Naive thymus-derived CD8-positive, alpha-beta T cell (primary cell): ENCODE results near the gene DNAI4. TPM values are rescaled to one million over a fixed set of nuclear protein-coding genes. Genes with fewer than 3 reads are reported as not detected.
"Not testable (repeated sequence)": the region's sequence is repeated elsewhere in the genome, so short reads cannot be mapped to it uniquely, and the experiment has no call there.

ENCODE experiments used
- ATAC-seq, 2 donors: fragments of 150-1000 bp; cut with Tn5 transposase in 1 of 2; sonication (Bioruptor Pico), chemical (Tn5 transposase) in 1 of 2; 1 replicate in 1 of 2; 2 replicates in 1 of 2; pipeline ENCODE4 v1.10.0; 2021; ENCODE audit warnings: mild to moderate bottlenecking in 2 of 2, moderate library complexity in 2 of 2
- POLR2A ChIA-PET: fragments of 350-600 bp; sonication (Branson Sonifier 250); formaldehyde crosslinking; loops from one replicate; lab custom pipeline; 2021; ENCODE audit warnings: antibody characterized with exemption; lab: Charles Lee
- DNase-seq, 10 donors: peaks; one replicate each; pipeline versions ENCODE4 v3.0.0 to v3.0.0-alpha.2; 2020 to 2022
- H3K27ac Mint-ChIP-seq, 10 donors: one replicate each; pipeline ENCODE4 v1.8.0; 2020 to 2022; ENCODE audit warnings: mild to moderate bottlenecking in 10 of 10, mixed read lengths in 10 of 10, moderate library complexity in 4 of 10, inconsistent platforms in 1 of 10
- H3K27me3 Mint-ChIP-seq, 5 donors: one replicate each; pipeline ENCODE4 v1.8.0; 2021 to 2022; ENCODE audit warnings: mixed read lengths in 5 of 5
- H3K36me3 Mint-ChIP-seq, 3 donors: one replicate each; pipeline ENCODE4 v1.8.0; 2020 to 2022; ENCODE audit warnings: mixed read lengths in 3 of 3, mild to moderate bottlenecking in 2 of 3, inconsistent platforms in 1 of 3
- H3K4me1 Mint-ChIP-seq, 4 donors: one replicate each; pipeline ENCODE4 v1.8.0; 2021 to 2022; ENCODE audit warnings: mixed read lengths in 4 of 4
- H3K4me3 Mint-ChIP-seq, 10 donors: one replicate each; pipeline ENCODE4 v1.8.0; 2020 to 2022; ENCODE audit warnings: mild to moderate bottlenecking in 10 of 10, mixed read lengths in 10 of 10, moderate library complexity in 6 of 10, inconsistent platforms in 1 of 10
- H3K9me3 Mint-ChIP-seq, 9 donors: one replicate each; pipeline ENCODE4 v1.8.0; 2020 to 2022; ENCODE audit warnings: mixed read lengths in 9 of 9, mild to moderate bottlenecking in 3 of 9, inconsistent platforms in 1 of 9, moderate library complexity in 1 of 9
- polyA plus RNA-seq, 3 donors: library from polyadenylated mRNA; unstranded; fragments of 300-500 nt; fragmentation: Illumina TruSeq; gene quantifications; one replicate each; pipeline ENCODE4 v1.2.3, GENCODE V29; 2021
- total RNA-seq, 8 experiments: library from RNA in 2 of 8; stranded (reverse) in 2 of 8; gene quantifications; one replicate each; pipeline ENCODE4 v1.2.3 and lab custom pipeline; 2021 to 2026

Gene DNAI4
- total and polyA plus RNA-seq, 5 experiments from 2014 or later, result 0.69 to 10.0 (median 0.98) TPM

GRCh38 chr1:66876664-66877063 is 48.0 kb downstream of the DNAI4 start:
- DNase-seq (no peak), ATAC-seq (no peak)
- H3K9me3 Mint-ChIP-seq, result peaks cover 4 to 25% (median 15%) of the 10 kb centered on the region in 9 donors
- peaks cover 0 to 16% (median 11%) of the 10 kb centered on the region in 3 donors for H3K36me3 Mint-ChIP-seq
- H3K27me3 Mint-ChIP-seq, result no peaks in the 10 kb centered on the region
- POLR2A ChIA-PET, result no interaction called here
- H3K4me3 Mint-ChIP-seq, result no peak overlapping the region
- no peaks in the 10 kb centered on the region for H3K4me1 Mint-ChIP-seq
- no peak overlapping the region for H3K27ac Mint-ChIP-seq

- DNase-seq, result no peak
- Mint-ChIP-seq H3K27ac (no peak overlapping the region), H3K27me3 (no peaks in the 10 kb centered on the region), H3K4me1 (no peaks in the 10 kb centered on the region), H3K36me3 (no peaks in the 10 kb centered on the region), H3K4me3 (no peak overlapping the region), H3K9me3 (peaks cover 0 to 9% (median 0%) of the 10 kb centered on the region in 9 donors)
- POLR2A ChIA-PET, result no interaction called here
- ATAC-seq, result no peak
Observed at GRCh38 chr1:66873111-66873510, 51.5 kb downstream of the DNAI4 start.

- ATAC-seq, DNase-seq, H3K4me3 Mint-ChIP-seq, H3K36me3 Mint-ChIP-seq, POLR2A ChIA-PET, H3K9me3 Mint-ChIP-seq, H3K4me1 Mint-ChIP-seq, H3K27me3 Mint-ChIP-seq: not testable (repeated sequence)
- H3K27ac Mint-ChIP-seq, result peak overlapping the region in 1 of 10 donors; percentile 73
Observed at GRCh38 chr1:66872024-66872423, 52.6 kb downstream of the DNAI4 start.

- Mint-ChIP-seq H3K27me3 (no peaks in the 10 kb centered on the region), H3K4me3 (no peak overlapping the region), H3K36me3 (no peaks in the 10 kb centered on the region), H3K9me3 (no peaks in the 10 kb centered on the region), H3K4me1 (no peaks in the 10 kb centered on the region), H3K27ac (no peak overlapping the region)
- POLR2A ChIA-PET, result no interaction called here
- ATAC-seq, result no peak
- DNase-seq, result no peak
Observed at GRCh38 chr1:66867501-66867900, 57.2 kb downstream of the DNAI4 start.

GRCh38 chr1:66860529-66860928 is 64.1 kb downstream of the DNAI4 start:
- no peaks in the 10 kb centered on the region for H3K4me1 Mint-ChIP-seq
- POLR2A ChIA-PET, result no interaction called here
- ATAC-seq, result no peak

GRCh38 chr1:66853379-66853778 is 71.3 kb downstream of the DNAI4 start:
- DNase-seq, result no peak
- Mint-ChIP-seq H3K36me3 (peaks cover 0 to 18% (median 18%) of the 10 kb centered on the region in 3 donors), H3K27ac (no peak overlapping the region), H3K9me3 (peaks cover 0 to 27% (median 7%) of the 10 kb centered on the region in 9 donors), H3K4me3 (no peak overlapping the region), H3K4me1 (no peaks in the 10 kb centered on the region), H3K27me3 (no peaks in the 10 kb centered on the region)
- POLR2A ChIA-PET, result no interaction called here
- no peak for ATAC-seq

More at GRCh38 chr1:66860529-66860928, 64.1 kb downstream of the DNAI4 start:
- H3K9me3 Mint-ChIP-seq, result no peaks in the 10 kb centered on the region
- H3K4me3 Mint-ChIP-seq, result no peak overlapping the region
- H3K27ac Mint-ChIP-seq, result no peak overlapping the region
- DNase-seq, result no peak
- H3K27me3 Mint-ChIP-seq, result no peaks in the 10 kb centered on the region
- H3K36me3 Mint-ChIP-seq, result no peaks in the 10 kb centered on the region

- no peak overlapping the region for H3K27ac Mint-ChIP-seq
- DNase-seq (no peak), ATAC-seq (no peak)
- POLR2A ChIA-PET, result no interaction called here
- H3K9me3 Mint-ChIP-seq, result peaks cover 0 to 27% (median 7%) of the 10 kb centered on the region in 9 donors
- H3K27me3 Mint-ChIP-seq, result no peaks in the 10 kb centered on the region
- H3K36me3 Mint-ChIP-seq, result peaks cover 0 to 18% (median 18%) of the 10 kb centered on the region in 3 donors
- H3K4me3 Mint-ChIP-seq, result no peak overlapping the region
- H3K4me1 Mint-ChIP-seq, result no peaks in the 10 kb centered on the region
Observed at GRCh38 chr1:66852870-66853269, 71.8 kb downstream of the DNAI4 start.

GRCh38 chr1:66850989-66851388 is 73.7 kb downstream of the DNAI4 start:
- no peak for ATAC-seq
- H3K36me3 Mint-ChIP-seq, result peaks cover 0 to 18% (median 18%) of the 10 kb centered on the region in 3 donors
- H3K27ac Mint-ChIP-seq, result no peak overlapping the region

GRCh38 chr1:66848193-66848592 is 76.5 kb downstream of the DNAI4 start:
- no peak for DNase-seq
- no peak for ATAC-seq
- H3K4me1 Mint-ChIP-seq, result no peaks in the 10 kb centered on the region
- H3K4me3 Mint-ChIP-seq, result no peak overlapping the region
- H3K27ac Mint-ChIP-seq, result peak overlapping the region in 1 of 10 donors; percentile 57
- peaks cover 0 to 27% (median 7%) of the 10 kb centered on the region in 9 donors for H3K9me3 Mint-ChIP-seq
- no peaks in the 10 kb centered on the region for H3K27me3 Mint-ChIP-seq
- peaks cover 0 to 18% (median 18%) of the 10 kb centered on the region in 3 donors for H3K36me3 Mint-ChIP-seq
- POLR2A ChIA-PET, result interaction anchor here (1.0 to 1.5 kb wide), 2 partner anchors 48 to 77 kb away, joined by 3 to 4 read pairs; partner anchors contain the start of gene MIER1

More at GRCh38 chr1:66850989-66851388, 73.7 kb downstream of the DNAI4 start:
- H3K4me1 Mint-ChIP-seq, result no peaks in the 10 kb centered on the region
- H3K27me3 Mint-ChIP-seq, result no peaks in the 10 kb centered on the region
- no peak for DNase-seq
- POLR2A ChIA-PET, result no interaction called here
- H3K9me3 Mint-ChIP-seq, result peaks cover 0 to 27% (median 7%) of the 10 kb centered on the region in 9 donors
- H3K4me3 Mint-ChIP-seq, result no peak overlapping the region

- Mint-ChIP-seq H3K36me3 (peaks cover 0 to 5% (median 4%) of the 10 kb centered on the region in 3 donors), H3K9me3 (peaks cover 0 to 8% (median 0%) of the 10 kb centered on the region in 9 donors), H3K4me1 (peaks cover 6 to 24% (median 19%) of the 10 kb centered on the region in 4 donors), H3K4me3 (peak overlapping the region in 9 of 10 donors; percentile 1 to 59 (median 48)), H3K27ac (peak overlapping the region; percentile 32 to 95 (median 86)), H3K27me3 (no peaks in the 10 kb centered on the region)
- ATAC-seq (peak; percentile 57 to 58), DNase-seq (peak in 3 of 10 donors; percentile 8 to 35 (median 20))
- POLR2A ChIA-PET, result interaction anchor here (0.6 to 1.3 kb wide), 3 partner anchors 84 to 589 kb away, joined by 3 to 4 read pairs (median 3); partner anchors contain the start of genes C1orf141 and SERBP1
Observed at GRCh38 chr1:66840929-66841328, 83.7 kb downstream of the DNAI4 start.

GRCh38 chr1:66834926-66835325 is 89.7 kb downstream of the DNAI4 start:
- H3K27me3 Mint-ChIP-seq, result no peaks in the 10 kb centered on the region
- ATAC-seq (no peak), DNase-seq (no peak)
- no peaks in the 10 kb centered on the region for H3K36me3 Mint-ChIP-seq
- peaks cover 0 to 6% (median 2%) of the 10 kb centered on the region in 4 donors for H3K4me1 Mint-ChIP-seq
- H3K27ac Mint-ChIP-seq, result no peak overlapping the region
- no peaks in the 10 kb centered on the region for H3K9me3 Mint-ChIP-seq
- POLR2A ChIA-PET, result no interaction called here
- no peak overlapping the region for H3K4me3 Mint-ChIP-seq

GRCh38 chr1:66833112-66833511 is 91.5 kb downstream of the DNAI4 start:
- Mint-ChIP-seq H3K4me3 (no peak overlapping the region), H3K36me3 (no peaks in the 10 kb centered on the region), H3K27me3 (no peaks in the 10 kb centered on the region), H3K4me1 (no peaks in the 10 kb centered on the region), H3K27ac (no peak overlapping the region), H3K9me3 (no peaks in the 10 kb centered on the region)
- no peak for DNase-seq
- POLR2A ChIA-PET, result no interaction called here
- ATAC-seq, result no peak

GRCh38 chr1:66831529-66832239 is 93.0 kb downstream of the DNAI4 start:
- DNase-seq (no peak), ATAC-seq (no peak)
- H3K4me1 Mint-ChIP-seq, result no peaks in the 10 kb centered on the region
- no peaks in the 10 kb centered on the region for H3K27me3 Mint-ChIP-seq
- H3K4me3 Mint-ChIP-seq, result no peak overlapping the region
- no peaks in the 10 kb centered on the region for H3K36me3 Mint-ChIP-seq
- POLR2A ChIA-PET, result no interaction called here
- no peaks in the 10 kb centered on the region for H3K9me3 Mint-ChIP-seq
- H3K27ac Mint-ChIP-seq, result no peak overlapping the region
